PC-9 (cell line): ENCODE data around the gene R3HDM2. TPM values are rescaled to one million over a fixed set of nuclear protein-coding genes. Genes with fewer than 3 reads are reported as not detected.
"Not testable (repeated sequence)": the region's sequence is repeated elsewhere in the genome, so short reads cannot be mapped to it uniquely, and the experiment has no call there.

Experiments
- BruUV-seq: library from RNA; stranded (reverse); fragments of 400-500 nt; replicated peaks from 2 replicates; lab custom pipeline; 2021; lab: Mats Ljungman, UMichigan
- CTCF ChIA-PET: fragments of 300-600 bp; sonication (Branson Sonifier 250); formaldehyde crosslinking; loops from one replicate; lab custom pipeline; 2022; ENCODE audit warnings: antibody characterized with exemption; lab: Charles Lee
- POLR2A ChIA-PET: fragments of 300-600 bp; sonication (Branson Sonifier 250); formaldehyde crosslinking; loops from one replicate; lab custom pipeline; 2022; ENCODE audit warnings: antibody characterized with exemption; ENCODE audit not compliant: unreplicated experiment; lab: Charles Lee
- DNase-seq, 2 experiments: peaks; one replicate each; pipeline versions ENCODE4 v3.0.0 to v3.0.0-alpha.2; 2015 to 2022; ENCODE audit warnings: mixed read lengths in 1 of 2
- H2AFZ ChIP-seq: fragments of 200-600 bp; sonication (generic); 2 replicates; pipeline ENCODE4 v1.8.1; 2017; ENCODE audit warnings: antibody characterized with exemption
- H3F3A ChIP-seq: fragments of 200-600 bp; sonication (generic); 2 replicates; pipeline ENCODE4 v1.8.1; 2017; ENCODE audit warnings: antibody characterized with exemption, mild to moderate bottlenecking, low read depth; ENCODE audit not compliant: insufficient read depth
- H3K27ac ChIP-seq: fragments of 200-600 bp; sonication (generic); 2 replicates; pipeline ENCODE4 v1.6.1; 2016; ENCODE audit warnings: mixed run types
- H3K27me3 ChIP-seq: fragments of 200-600 bp; sonication (generic); 2 replicates; pipeline ENCODE4 v1.6.1; 2016; ENCODE audit warnings: low read depth, mixed run types; ENCODE audit not compliant: insufficient read depth
- H3K36me3 ChIP-seq: fragments of 200-600 bp; sonication (generic); 2 replicates; pipeline ENCODE4 v1.6.1; 2016; ENCODE audit warnings: low read depth, mixed run types
- H3K4me1 ChIP-seq: fragments of 200-600 bp; sonication (generic); replicated peaks from 2 replicates; pipeline ENCODE4 v1.6.1; 2016; ENCODE audit warnings: mixed run types; ENCODE audit not compliant: insufficient read depth
- H3K4me2 ChIP-seq: fragments of 200-600 bp; sonication (generic); 2 replicates; pipeline ENCODE4 v1.6.1; 2017; ENCODE audit warnings: mixed run types
- H3K4me3 ChIP-seq: fragments of 200-600 bp; sonication (generic); 2 replicates; pipeline ENCODE4 v1.6.1; 2016; ENCODE audit warnings: mixed run types
- H3K79me2 ChIP-seq: fragments of 200-600 bp; sonication (generic); 2 replicates; pipeline ENCODE4 v1.6.1; 2017; ENCODE audit warnings: low read depth, mixed run types
- H3K9me2 ChIP-seq: fragments of 200-600 bp; sonication (generic); 2 replicates; pipeline ENCODE4 v1.8.1; 2017; ENCODE audit warnings: mild to moderate bottlenecking; ENCODE audit not compliant: insufficient read depth
- H3K9me3 ChIP-seq: fragments of 200-600 bp; sonication (generic); 2 replicates; pipeline ENCODE4 v1.8.1; 2016; ENCODE audit warnings: low read depth; ENCODE audit not compliant: insufficient read depth
- H4K20me1 ChIP-seq: fragments of 200-600 bp; sonication (generic); 2 replicates; pipeline ENCODE4 v1.8.1; 2017; ENCODE audit not compliant: insufficient read depth
- CTCF ChIP-seq: fragments of 200-600 bp; sonication (generic); conservative IDR thresholded peaks from 2 replicates; pipeline ENCODE4 v1.6.1; 2017; ENCODE audit warnings: mixed run types, antibody characterized with exemption, mild to moderate bottlenecking, moderate library complexity
- EZH2 ChIP-seq: fragments of 200-600 bp; sonication (generic); IDR thresholded peaks from 2 replicates; pipeline ENCODE4 v1.8.0; 2017; ENCODE audit warnings: antibody characterized with exemption, low read depth
- intact Hi-C: fragments of 100-400 bp; cut with micrococcal nuclease; formaldehyde crosslinking; loops from one replicate; pipeline ENCODE4 v1.10.0; 2022; ENCODE audit not compliant: unreplicated experiment
- total RNA-seq: library from RNA; stranded (reverse); gene quantifications from 2 replicates; pipeline ENCODE4 v1.2.3, GENCODE V29; 2021

R3HDM2 gene
- total RNA-seq, 1 experiment from 2014 or later = 65.1 TPM

DNA sequence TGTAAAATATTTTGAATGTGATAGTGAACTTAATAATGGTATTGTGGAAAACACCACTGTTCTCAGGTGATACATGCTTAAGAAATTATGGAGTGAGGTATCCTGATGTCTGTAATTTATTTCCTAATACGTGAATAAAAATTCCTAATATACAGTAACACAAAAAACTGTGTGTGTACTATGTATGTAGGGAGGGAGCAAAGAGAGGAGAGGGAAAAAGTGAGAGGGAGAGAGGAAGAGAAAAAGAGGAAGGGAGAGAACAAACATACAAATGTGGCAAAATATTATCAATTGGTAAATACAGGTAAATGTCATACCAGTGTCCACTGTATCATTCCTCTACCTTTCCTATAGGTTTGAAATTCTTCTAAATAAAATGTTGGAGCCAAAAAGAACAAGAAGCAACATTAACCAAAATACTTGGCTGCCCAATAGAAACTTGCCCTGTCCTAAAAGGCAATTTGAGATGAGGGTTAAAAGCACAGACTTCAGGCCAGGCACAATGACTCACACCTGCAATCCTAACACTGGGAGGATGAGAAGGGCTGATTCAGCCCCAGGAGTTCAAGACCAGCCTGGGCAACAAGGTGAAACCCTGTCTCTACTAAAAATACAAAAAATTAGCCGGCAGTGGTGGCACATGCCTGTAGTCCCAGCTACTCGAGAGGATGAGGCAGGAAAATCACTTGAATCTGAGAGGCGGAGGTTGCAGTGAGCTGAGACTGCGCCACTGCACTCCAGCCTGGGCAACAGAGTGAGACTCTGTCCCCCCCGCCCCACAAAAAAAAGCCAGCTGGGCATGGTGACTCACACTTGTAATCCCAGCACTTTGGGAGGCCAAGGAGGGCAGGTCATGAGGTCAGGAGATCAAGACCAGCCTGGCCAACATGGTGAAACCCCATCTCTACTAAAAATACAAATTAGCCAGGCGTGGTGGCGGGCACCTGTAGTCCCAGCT is 14.5 kb downstream of the R3HDM2 start:
- no peaks in the 10 kb centered on the region for H3K9me3 ChIP-seq
- no peak for DNase-seq
- intact Hi-C loops = no loop called here
- no peaks in the 10 kb centered on the region for H4K20me1 ChIP-seq
- TF ChIP-seq EZH2 = no peak
- TF ChIP-seq CTCF = no peak
- ChIA-PET CTCF (no interaction called here), POLR2A (no interaction called here)
- no peaks in the 10 kb centered on the region for H3K27me3 ChIP-seq
- H3K27ac ChIP-seq = no peak overlapping the region
- H3K4me3 ChIP-seq = no peak overlapping the region
- no TSS peak for BruUV-seq
- peaks cover 5% of the 10 kb centered on the region; the same call in 1 of the 2 replicates for H3F3A ChIP-seq
- no peaks in the 10 kb centered on the region for H3K9me2 ChIP-seq
- H2AFZ ChIP-seq = no peak overlapping the region
- H3K4me2 ChIP-seq = no peak overlapping the region
- H3K79me2 ChIP-seq = peaks cover 8% of the 10 kb centered on the region; the same call in 1 of the 2 replicates
- H3K4me1 ChIP-seq = no peaks in the 10 kb centered on the region
- H3K36me3 ChIP-seq = no peaks in the 10 kb centered on the region

DNA sequence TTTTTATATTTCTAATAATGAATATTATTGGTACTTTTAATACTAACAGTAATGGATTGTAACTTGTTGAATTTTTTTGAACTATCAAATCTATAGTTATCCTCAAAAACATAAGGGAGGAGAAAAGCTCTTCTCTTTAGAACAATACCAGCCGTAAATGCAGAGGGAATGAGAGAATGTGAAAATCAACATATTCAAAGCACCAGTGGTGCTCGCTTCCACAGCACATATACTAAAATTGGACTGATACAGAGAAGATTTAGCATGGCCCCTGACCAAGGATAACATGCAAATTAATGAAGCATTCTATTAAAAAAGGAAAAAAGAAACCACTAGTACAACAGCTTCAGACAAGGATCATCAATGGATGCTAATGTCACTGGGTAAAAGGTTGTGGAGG is 15.8 kb downstream of the R3HDM2 start:
- POLR2A ChIA-PET = no interaction called here
- BruUV-seq = no TSS peak
- Histone ChIP-seq H2AFZ (no peak overlapping the region), H3K4me2 (no peak overlapping the region), H3K9me2 (no peaks in the 10 kb centered on the region), H3K27me3 (no peaks in the 10 kb centered on the region), H3K79me2 (peaks cover 8% of the 10 kb centered on the region; the same call in 1 of the 2 replicates), H3F3A (peaks cover 5% of the 10 kb centered on the region; the same call in 1 of the 2 replicates), H3K4me3 (no peak overlapping the region), H3K9me3 (no peaks in the 10 kb centered on the region), H4K20me1 (no peaks in the 10 kb centered on the region), H3K27ac (no peak overlapping the region), H3K36me3 (no peaks in the 10 kb centered on the region), H3K4me1 (no peaks in the 10 kb centered on the region)
- DNase-seq = no peak
- CTCF ChIA-PET = no interaction called here
- intact Hi-C loops = no loop called here
- TF ChIP-seq CTCF (no peak), EZH2 (no peak)

- CTCF ChIA-PET, H3K4me2 ChIP-seq, H2AFZ ChIP-seq, H3K27me3 ChIP-seq, H3K4me3 ChIP-seq, DNase-seq, H3K27ac ChIP-seq, H3K9me3 ChIP-seq, H3K36me3 ChIP-seq, H3K4me1 ChIP-seq, H3K9me2 ChIP-seq, POLR2A ChIA-PET, BruUV-seq, intact Hi-C loops, H3F3A ChIP-seq, H4K20me1 ChIP-seq, H3K79me2 ChIP-seq: not testable (repeated sequence)
Measured at GRCh38 chr12:57414160-57414559, 16.7 kb downstream of the R3HDM2 start.
